ENCODE measurements around the gene CHRM2.

Gene CHRM2

GRCh38 chr7:137036768-137037167 lies 168.3 kb downstream of the CHRM2 start:
- TF ChIP-seq ZFX (IDR thresholded peaks at IDR 0.05; ENCODE audit: borderline replicate concordance) (no peak), CTCF (IDR thresholded peaks at IDR 0.05) (no peak)
- peak overlapping the region; percentile 21; the same call in 1 of the 2 replicates for H3K27ac ChIP-seq

DNA sequence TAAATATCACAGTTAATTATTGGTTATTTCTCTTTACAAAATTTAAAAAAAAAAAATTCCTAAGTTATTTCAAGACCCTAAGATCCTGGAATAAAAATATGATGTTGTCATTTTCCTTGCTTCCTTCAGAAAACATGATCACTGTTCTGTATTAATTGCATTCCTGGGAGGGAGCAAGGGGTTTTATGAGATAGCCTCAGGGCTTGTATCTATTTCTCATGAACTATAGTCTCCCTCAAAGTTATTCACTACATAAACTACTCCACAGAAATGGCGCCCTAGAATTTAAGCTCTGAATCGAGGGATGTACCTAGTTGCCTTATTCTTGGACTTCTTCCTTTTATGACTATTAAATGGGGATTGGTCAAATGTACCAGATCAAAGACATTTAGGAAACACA lies 170.3 kb downstream of the CHRM2 start:
- H3K27ac ChIP-seq = no peak overlapping the region
- TF ChIP-seq ZFX (IDR thresholded peaks at IDR 0.05; ENCODE audit: borderline replicate concordance) = no peak
- no peak for TF ChIP-seq CTCF (IDR thresholded peaks at IDR 0.05)

DNA sequence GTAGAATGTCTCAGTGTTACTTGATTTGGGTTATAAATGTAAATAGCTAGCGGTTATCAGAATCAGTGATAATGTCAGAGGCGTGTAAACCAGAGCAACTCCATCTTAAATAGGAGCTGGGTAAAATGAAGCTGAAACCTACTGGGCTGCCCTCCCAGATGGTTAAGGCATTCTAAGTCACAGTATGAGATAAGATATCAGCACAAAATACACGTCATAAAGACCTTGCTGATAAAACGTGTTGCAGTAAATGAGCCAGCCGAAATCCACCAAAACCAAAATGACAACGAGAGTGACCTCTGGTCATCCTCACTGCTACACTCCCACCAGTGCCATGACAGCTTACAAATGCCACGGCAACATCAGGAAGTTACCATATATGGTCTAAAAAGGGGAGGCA lies 172.3 kb downstream of the CHRM2 start:
- no peak overlapping the region for H3K27ac ChIP-seq
- TF ChIP-seq CTCF (IDR thresholded peaks at IDR 0.05) = no peak
- no peak for TF ChIP-seq ZFX (IDR thresholded peaks at IDR 0.05; ENCODE audit: borderline replicate concordance)

DNA sequence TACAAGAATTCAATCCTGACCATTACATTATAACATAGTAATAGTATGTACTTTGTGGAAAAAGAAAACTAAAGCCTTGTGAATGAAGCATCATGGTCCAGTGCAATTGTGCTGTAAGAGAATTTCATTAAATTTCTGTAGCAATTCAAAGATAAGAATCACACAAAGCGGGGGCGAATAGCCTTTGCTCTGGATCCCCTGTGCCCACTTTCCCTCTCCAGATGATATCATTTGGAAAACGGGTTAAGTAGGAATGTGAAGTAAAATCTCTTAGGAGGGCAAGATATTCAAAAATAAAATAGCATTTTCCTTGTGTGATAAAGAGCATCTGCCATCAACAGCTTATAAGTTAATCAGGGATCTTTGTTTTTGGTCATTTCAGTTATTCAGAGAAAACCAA lies 177.1 kb downstream of the CHRM2 start:
- TF ChIP-seq ZFX (IDR thresholded peaks at IDR 0.05; ENCODE audit: borderline replicate concordance) (no peak), CTCF (IDR thresholded peaks at IDR 0.05) (no peak)
- no peak overlapping the region for H3K27ac ChIP-seq

GRCh38 chr7:137069249-137069963 lies 201.0 kb downstream of the CHRM2 start:
- TF ChIP-seq ZFX (IDR thresholded peaks at IDR 0.05; ENCODE audit: borderline replicate concordance) (no peak), CTCF (IDR thresholded peaks at IDR 0.05) (no peak)
- no peak overlapping the region for H3K27ac ChIP-seq
